Pancreas (tissue), 10 donors: ENCODE results near the gene SLC19A1. TPM values are rescaled to one million over a fixed set of nuclear protein-coding genes. Genes with fewer than 3 reads are reported as not detected.
"Not testable (repeated sequence)": the region's sequence is repeated elsewhere in the genome, so short reads cannot be mapped to it uniquely, and the experiment has no call there.

Experiments used
- ATAC-seq, 4 donors: fragments of 200-7000 bp; cut with Tn5 transposase; one replicate each; pipeline versions ENCODE4 v1.8.0 to v1.9.1; 2020; ENCODE audit warnings: mild to moderate bottlenecking in 4 of 4, moderate library complexity in 4 of 4
- DNase-seq, 6 donors: peaks; one replicate each; pipeline ENCODE4 v3.0.0-alpha.2; 2020
- FAIRE-seq: peaks from 2 replicates; lab custom pipeline; 2012; peaks lifted over from hg19 to GRCh38; lab: Jason Lieb, UNC
- H3K27ac ChIP-seq, 4 donors: fragments of 200-600 bp; sonication (generic); 1 replicate in 3 of 4; 2 replicates in 1 of 4; pipeline versions ENCODE4 v1.5.0 to v1.8.0; 2020
- H3K27me3 ChIP-seq, 4 donors: fragments of 200-600 bp; one replicate each; pipeline ENCODE4 v1.8.0; 2021
- H3K36me3 ChIP-seq, 3 donors: fragments of 200-600 bp; sonication (generic) in 1 of 3; one replicate each; pipeline versions ENCODE4 v1.5.0 to v1.8.0; 2020 to 2021
- H3K4me1 ChIP-seq, 3 donors: fragments of 200-600 bp; one replicate each; pipeline ENCODE4 v1.8.0; 2021
- H3K4me3 ChIP-seq, 4 donors: fragments of 200-600 bp; sonication (generic) in 2 of 4; one replicate each; pipeline versions ENCODE4 v1.5.0 to v1.8.0; 2020 to 2021
- H3K9me3 ChIP-seq, 4 donors: fragments of 200-600 bp; one replicate each; pipeline ENCODE4 v1.8.0; 2021
- CTCF ChIP-seq, 4 donors: fragments of 200-600 bp; sonication (generic) in 3 of 4; IDR thresholded peaks; one replicate each; pipeline versions ENCODE4 v1.5.0 to v1.8.0; 2021; ENCODE audit warnings: antibody characterized with exemption in 4 of 4
- WGBS, 2 donors: extraction: QIAGEN DNeasy Blood & Tissue Kit; methylation state at CpG; one replicate each; pipeline ENCODE4 v1.1.7; 2013; 5-methylcytosine and 5-hydroxymethylcytosine counted together
- intact Hi-C, 3 donors: fragments of 100-400 bp; cut with DNase I; formaldehyde crosslinking; loops; one replicate each; pipeline versions ENCODE4 v1.11.1 to v1.14.2; 2022
- polyA plus RNA-seq, 2 donors: library from polyadenylated mRNA; stranded (reverse); fragments of 200-250 nt; gene quantifications; one replicate each; pipeline ENCODE4 v1.2.3, GENCODE V29; 2013
- total RNA-seq, 6 donors: library from RNA; stranded (reverse); fragmentation: NEBNext Ultra II Directional in 4 of 6; extraction: Animal tissue kit (Norgen Biotek cat#: 25700) in 4 of 6; gene quantifications; one replicate each; pipeline versions ENCODE4 v1.2.1 to v1.2.4, GENCODE V29; 2021 to 2023
- donor health status: healthy with polysubstance abuse.
- donor health status: DM: no; HTN: no; CAD: no; lungs with moderate emphysema.
- donor health status: DM: no; HTN: no; CAD: no.
- donor health status: control.
- donor health status: control.
- donor health status: Bipolar disorder and iron deficiency.
- donor health status: DM: yes; HTN: yes; CAD: no.
- donor health status: DM: no; HTN: no; CAD: no.
- donor health status: DM: no; HTN: no; CAD: no.
- donor health status: DM: yes; HTN: yes; CAD: no.

SLC19A1 gene
- total and polyA plus RNA-seq, 8 donors, result 4.4 to 11.2 (median 5.4) TPM

GRCh38 chr21:45506241-45506817 lies 35.9 kb downstream of the SLC19A1 start:
- no peak for ATAC-seq
- H3K4me1 ChIP-seq, result no peaks in the 10 kb centered on the region
- FAIRE-seq, result no peak
- peak in 3 of 6 donors; percentile 18 to 53 (median 51) for DNase-seq
- no peak overlapping the region for H3K27ac ChIP-seq
- peaks cover 0 to 4% (median 0%) of the 10 kb centered on the region in 3 donors for H3K36me3 ChIP-seq
- H3K9me3 ChIP-seq, result no peaks in the 10 kb centered on the region
- WGBS, 2 donors, result 75 to 82% methylated on average over 22 of the region's 22 CpGs
- TF ChIP-seq CTCF (IDR thresholded peaks at IDR 0.05), result no peak
- no peaks in the 10 kb centered on the region for H3K27me3 ChIP-seq
- H3K4me3 ChIP-seq, result no peak overlapping the region
- intact Hi-C loops, result no loop called here

- ATAC-seq (peak; percentile 31 to 61 (median 43)), DNase-seq (peak in 3 of 6 donors; percentile 54 to 68 (median 66))
- TF ChIP-seq CTCF (IDR thresholded peaks at IDR 0.05), result no peak
Observed at GRCh38 chr21:45505416-45506021, 36.7 kb downstream of the SLC19A1 start.

DNA sequence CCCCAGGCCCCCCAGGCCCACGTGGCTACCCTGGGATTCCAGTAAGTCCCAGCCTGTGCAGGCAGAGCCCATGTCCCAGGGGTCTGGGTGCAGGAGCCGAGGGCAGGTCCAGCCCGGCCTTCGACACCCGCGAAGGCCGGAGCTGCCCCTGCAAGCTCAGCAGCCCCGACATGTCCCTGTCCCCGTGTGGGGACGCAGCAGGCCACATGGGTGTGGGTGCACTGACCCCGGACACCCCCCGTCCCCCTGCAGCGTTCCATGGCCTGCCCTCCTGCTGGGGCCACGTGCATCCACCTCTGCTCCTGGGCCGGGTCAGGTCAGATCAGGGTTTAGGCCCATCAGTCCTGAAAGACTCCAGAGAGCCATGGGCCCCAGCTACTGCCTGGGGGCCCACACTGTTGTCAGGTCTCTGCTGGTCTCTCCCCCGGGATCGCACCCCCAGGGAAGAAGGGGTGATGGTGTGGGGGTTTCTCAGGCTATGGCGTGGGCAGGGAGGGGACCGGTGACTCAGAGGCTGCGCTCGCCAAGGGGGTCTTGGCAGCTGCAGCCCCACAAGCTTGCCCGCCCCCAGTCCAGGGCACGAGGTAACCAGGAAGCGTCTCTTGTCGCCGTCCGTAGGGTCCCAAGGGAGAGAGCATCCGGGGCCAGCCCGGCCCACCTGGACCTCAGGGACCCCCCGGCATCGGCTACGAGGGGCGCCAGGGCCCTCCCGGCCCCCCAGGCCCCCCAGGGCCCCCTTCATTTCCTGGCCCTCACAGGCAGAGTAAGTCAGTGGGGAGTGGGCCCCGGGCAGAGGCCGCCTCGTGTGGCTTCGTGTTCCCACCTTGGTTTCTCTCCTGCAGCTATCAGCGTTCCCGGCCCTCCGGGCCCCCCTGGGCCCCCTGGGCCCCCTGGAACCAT lies 37.5 kb downstream of the SLC19A1 start:
- peaks cover 0 to 4% (median 0%) of the 10 kb centered on the region in 3 donors for H3K36me3 ChIP-seq
- WGBS, 2 donors, result 74 to 83% methylated on average over 22 to 41 of the region's 41 CpGs
- no peak for ATAC-seq
- no peaks in the 10 kb centered on the region for H3K4me1 ChIP-seq
- intact Hi-C loops, result no loop called here
- FAIRE-seq, result no peak
- H3K27me3 ChIP-seq, result no peaks in the 10 kb centered on the region
- peak in 3 of 6 donors; percentile 25 to 76 (median 51) for DNase-seq
- no peaks in the 10 kb centered on the region for H3K9me3 ChIP-seq
- no peak overlapping the region for H3K4me3 ChIP-seq
- TF ChIP-seq CTCF (IDR thresholded peaks at IDR 0.05), result no peak
- H3K27ac ChIP-seq, result no peak overlapping the region

More at GRCh38 chr21:45505416-45506021, 36.7 kb downstream of the SLC19A1 start:
- no peak overlapping the region for H3K27ac ChIP-seq
- no peaks in the 10 kb centered on the region for H3K4me1 ChIP-seq
- intact Hi-C loops, result no loop called here
- H3K36me3 ChIP-seq, result peaks cover 0 to 4% (median 0%) of the 10 kb centered on the region in 3 donors
- H3K4me3 ChIP-seq, result no peak overlapping the region
- no peaks in the 10 kb centered on the region for H3K27me3 ChIP-seq
- FAIRE-seq, result no peak
- H3K9me3 ChIP-seq, result no peaks in the 10 kb centered on the region
- 55 to 56% methylated on average over 32 to 33 of the region's 33 CpGs for WGBS, 2 donors

GRCh38 chr21:45504021-45504515 lies 38.2 kb downstream of the SLC19A1 start:
- ATAC-seq (no peak), FAIRE-seq (no peak), DNase-seq (peak in 4 of 6 donors; percentile 10 to 46 (median 32))
- Histone ChIP-seq H3K27me3 (no peaks in the 10 kb centered on the region), H3K9me3 (no peaks in the 10 kb centered on the region), H3K36me3 (peaks cover 0 to 4% (median 0%) of the 10 kb centered on the region in 3 donors), H3K27ac (no peak overlapping the region), H3K4me3 (no peak overlapping the region), H3K4me1 (no peaks in the 10 kb centered on the region)
- intact Hi-C loops, result no loop called here
- WGBS, 2 donors, result 77 to 87% methylated on average over 19 to 22 of the region's 22 CpGs
- no peak for TF ChIP-seq CTCF (IDR thresholded peaks at IDR 0.05)

GRCh38 chr21:45503226-45503625 lies 39.0 kb downstream of the SLC19A1 start:
- ATAC-seq, result not testable (repeated sequence)
- WGBS, 2 donors, result 91 to 94% methylated on average over 3 of the region's 4 CpGs

More at GRCh38 chr21:45503226-45503625, 39.0 kb downstream of the SLC19A1 start:
- H3K4me3 ChIP-seq, FAIRE-seq, H3K27ac ChIP-seq, H3K27me3 ChIP-seq, DNase-seq, H3K4me1 ChIP-seq, intact Hi-C loops, H3K9me3 ChIP-seq, H3K36me3 ChIP-seq: not testable (repeated sequence)
